Stimulated activated CD8-positive, alpha-beta memory T cell treated with anti-CD3 and anti-CD28 coated beads, Interleukin-2, amount 100 ng/mL, for 1 hour (primary cell): ENCODE data around the gene CREB3L2.
"Not testable (repeated sequence)": the region's sequence is repeated elsewhere in the genome, so short reads cannot be mapped to it uniquely, and the experiment has no call there.

Source experiments
- DNase-seq, 2 donors: peaks; one replicate each; pipeline ENCODE4 v3.0.0-alpha.2; 2020; ENCODE audit warnings: low read depth in 2 of 2

Gene CREB3L2

GRCh38 chr7:137968339-137968738, 33.5 kb downstream of the CREB3L2 start:
- DNase-seq = not testable (repeated sequence)

- no peak for DNase-seq
These were observed 34.5 kb downstream of the CREB3L2 start for GRCh38 chr7:137967143-137968018.

GRCh38 chr7:137966641-137967142, 35.2 kb downstream of the CREB3L2 start:
- no peak for DNase-seq

- DNase-seq = no peak
These were observed 35.8 kb downstream of the CREB3L2 start for GRCh38 chr7:137965942-137966640.

GRCh38 chr7:137964824-137965545, 36.9 kb downstream of the CREB3L2 start:
- DNase-seq = no peak

- DNase-seq = no peak
These were observed 38.9 kb downstream of the CREB3L2 start for GRCh38 chr7:137962875-137963507.

GRCh38 chr7:137962491-137962874, 39.4 kb downstream of the CREB3L2 start:
- no peak for DNase-seq

GRCh38 chr7:137961200-137962177, 40.4 kb downstream of the CREB3L2 start:
- no peak for DNase-seq

GRCh38 chr7:137960020-137960419, 41.9 kb downstream of the CREB3L2 start:
- DNase-seq = no peak

- DNase-seq = no peak
These were observed 43.1 kb downstream of the CREB3L2 start for GRCh38 chr7:137958470-137959431.

- DNase-seq = no peak
These were observed 44.0 kb downstream of the CREB3L2 start for GRCh38 chr7:137957887-137958286.

- no peak for DNase-seq
These were observed 45.3 kb downstream of the CREB3L2 start for GRCh38 chr7:137956591-137956990.

GRCh38 chr7:137956183-137956582, 45.7 kb downstream of the CREB3L2 start:
- DNase-seq = no peak

GRCh38 chr7:137954614-137955013, 47.3 kb downstream of the CREB3L2 start:
- DNase-seq = no peak

GRCh38 chr7:137953665-137954470, 48.0 kb downstream of the CREB3L2 start:
- DNase-seq = no peak

GRCh38 chr7:137953043-137953664, 48.7 kb downstream of the CREB3L2 start:
- DNase-seq = no peak

GRCh38 chr7:137952426-137952805, 49.5 kb downstream of the CREB3L2 start:
- no peak for DNase-seq
